Loucy (cell line): ENCODE data around the gene LMAN1L.
A peak's percentile ranks its signal among the peaks of the same experiment; 100 is the strongest.

Source experiments
- H2AFZ ChIP-seq: fragments of 200-600 bp; sonication (generic); 2 replicates; pipeline ENCODE4 v1.6.0; 2016; ENCODE audit warnings: antibody characterized with exemption, mild to moderate bottlenecking, low read length, moderate library complexity
- H3F3A ChIP-seq: fragments of 200-600 bp; 2 replicates; pipeline ENCODE4 v1.6.0; 2016; ENCODE audit warnings: antibody characterized with exemption, low read depth, mild to moderate bottlenecking
- H3K27me3 ChIP-seq: fragments of 200-600 bp; sonication (generic); 2 replicates; pipeline ENCODE4 v1.6.1; 2014; ENCODE audit warnings: low read length, mild to moderate bottlenecking; ENCODE audit not compliant: insufficient read depth, poor library complexity, severe bottlenecking
- H3K36me3 ChIP-seq: fragments of 200-600 bp; sonication (generic); 2 replicates; pipeline ENCODE4 v1.6.1; 2016; ENCODE audit warnings: low read length; ENCODE audit not compliant: insufficient read depth
- H3K4me1 ChIP-seq: fragments of 200-600 bp; sonication (generic); 2 replicates; pipeline ENCODE4 v1.5.1; 2014; ENCODE audit warnings: low read length, mild to moderate bottlenecking; ENCODE audit not compliant: insufficient read depth, poor library complexity, severe bottlenecking
- H3K4me2 ChIP-seq: fragments of 200-600 bp; sonication (generic); 2 replicates; pipeline ENCODE4 v1.6.0; 2014; ENCODE audit warnings: antibody characterized with exemption, low read length, low read depth, mild to moderate bottlenecking; ENCODE audit not compliant: poor library complexity, severe bottlenecking
- H3K4me3 ChIP-seq: fragments of 200-600 bp; sonication (generic); 2 replicates; pipeline ENCODE4 v1.5.1; 2014; ENCODE audit warnings: low read length, mild to moderate bottlenecking, mixed read lengths; ENCODE audit not compliant: poor library complexity, severe bottlenecking
- H3K79me2 ChIP-seq: fragments of 200-600 bp; sonication (generic); 2 replicates; pipeline ENCODE4 v1.6.1; 2014; ENCODE audit warnings: low read length; ENCODE audit not compliant: insufficient read depth
- H3K9ac ChIP-seq: fragments of 200-600 bp; sonication (generic); 2 replicates; pipeline ENCODE4 v1.6.0; 2014; ENCODE audit warnings: mild to moderate bottlenecking, low read depth, low read length, moderate library complexity; ENCODE audit not compliant: poor library complexity, severe bottlenecking
- H3K9me2 ChIP-seq: fragments of 200-600 bp; sonication (generic); replicated peaks from 2 replicates; pipeline ENCODE4 v1.6.1; 2016; ENCODE audit warnings: low read depth, low read length, mixed read lengths
- H3K9me3 ChIP-seq: fragments of 200-600 bp; sonication (generic); 2 replicates; pipeline ENCODE4 v1.6.1; 2014; ENCODE audit warnings: mild to moderate bottlenecking, antibody characterized with exemption, low read length, low read depth; ENCODE audit not compliant: insufficient read depth
- H4K20me1 ChIP-seq: fragments of 200-600 bp; sonication (generic); 2 replicates; pipeline ENCODE4 v1.6.0; 2014; ENCODE audit warnings: antibody characterized with exemption, low read length, mild to moderate bottlenecking; ENCODE audit not compliant: insufficient read depth, poor library complexity, severe bottlenecking
- EZH2phosphoT487 ChIP-seq: fragments of 200-600 bp; IDR thresholded peaks from 2 replicates; pipeline ENCODE4 v1.6.1; 2018; ENCODE audit warnings: antibody characterized with exemption, mild to moderate bottlenecking, moderate library complexity, borderline replicate concordance
- TF ChIP-seq, protein P1 (sequence below): fragments of 200-600 bp; sonication (generic); conservative IDR thresholded peaks from 2 replicates; pipeline ENCODE4 v1.5.1; 2014; ENCODE audit warnings: mild to moderate bottlenecking, antibody characterized with exemption, low read length

The LMAN1L gene

DNA sequence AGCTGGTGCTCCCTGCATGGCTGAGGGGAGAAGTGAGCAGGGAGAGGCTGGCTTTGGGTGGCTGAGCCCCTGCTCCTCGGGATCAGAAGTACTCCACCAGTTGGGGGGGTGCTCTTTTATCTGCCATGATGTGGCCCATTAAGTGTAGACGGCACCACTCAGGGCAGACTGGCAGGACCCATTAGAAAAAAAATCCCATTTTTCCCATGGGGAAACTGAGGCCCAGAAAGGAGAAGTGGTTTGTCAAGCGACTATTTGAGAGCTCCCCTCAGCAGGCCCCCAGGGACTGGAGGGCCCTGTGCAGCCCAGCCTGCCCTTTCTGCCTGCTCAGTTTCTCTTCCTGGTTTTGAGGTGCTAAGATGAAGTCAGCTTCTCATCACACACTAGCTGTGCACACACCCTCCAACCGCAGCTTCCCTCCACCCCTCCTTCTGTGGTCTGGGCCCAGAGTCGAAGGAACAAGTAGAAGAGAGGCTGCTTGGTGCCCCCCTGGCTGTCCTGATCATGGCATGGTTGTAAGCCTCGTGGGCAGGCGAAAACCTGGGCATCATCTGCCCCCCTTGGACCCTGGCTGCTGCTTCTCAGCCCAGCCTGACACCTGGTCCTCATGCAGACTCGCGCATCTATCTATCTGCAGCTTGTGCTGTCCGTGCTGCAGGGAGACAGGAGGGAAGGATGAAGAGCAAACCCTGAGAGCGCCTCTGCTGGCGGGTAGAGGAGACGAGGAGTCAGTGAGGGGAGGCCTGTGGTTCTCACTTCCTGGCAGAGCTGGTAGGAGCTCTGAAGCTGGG lies 25.2 kb upstream of the LMAN1L start:
- H2AFZ ChIP-seq, result no peak overlapping the region
- H3K9me2 ChIP-seq, result no peaks in the 10 kb centered on the region
- peaks cover 75% of the 10 kb centered on the region for H3K4me1 ChIP-seq
- H3K9me3 ChIP-seq, result no peaks in the 10 kb centered on the region
- H3K4me3 ChIP-seq, result peak overlapping the region; percentile 83
- H3K36me3 ChIP-seq, result peaks cover 13% of the 10 kb centered on the region; the same call in 1 of the 2 replicates
- TF ChIP-seq, protein P1, sequence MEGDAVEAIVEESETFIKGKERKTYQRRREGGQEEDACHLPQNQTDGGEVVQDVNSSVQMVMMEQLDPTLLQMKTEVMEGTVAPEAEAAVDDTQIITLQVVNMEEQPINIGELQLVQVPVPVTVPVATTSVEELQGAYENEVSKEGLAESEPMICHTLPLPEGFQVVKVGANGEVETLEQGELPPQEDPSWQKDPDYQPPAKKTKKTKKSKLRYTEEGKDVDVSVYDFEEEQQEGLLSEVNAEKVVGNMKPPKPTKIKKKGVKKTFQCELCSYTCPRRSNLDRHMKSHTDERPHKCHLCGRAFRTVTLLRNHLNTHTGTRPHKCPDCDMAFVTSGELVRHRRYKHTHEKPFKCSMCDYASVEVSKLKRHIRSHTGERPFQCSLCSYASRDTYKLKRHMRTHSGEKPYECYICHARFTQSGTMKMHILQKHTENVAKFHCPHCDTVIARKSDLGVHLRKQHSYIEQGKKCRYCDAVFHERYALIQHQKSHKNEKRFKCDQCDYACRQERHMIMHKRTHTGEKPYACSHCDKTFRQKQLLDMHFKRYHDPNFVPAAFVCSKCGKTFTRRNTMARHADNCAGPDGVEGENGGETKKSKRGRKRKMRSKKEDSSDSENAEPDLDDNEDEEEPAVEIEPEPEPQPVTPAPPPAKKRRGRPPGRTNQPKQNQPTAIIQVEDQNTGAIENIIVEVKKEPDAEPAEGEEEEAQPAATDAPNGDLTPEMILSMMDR, result peak; percentile 94
- no peak for TF ChIP-seq EZH2phosphoT487
- H3F3A ChIP-seq, result peaks cover 6% of the 10 kb centered on the region; the same call in 1 of the 2 replicates
- H3K9ac ChIP-seq, result peak overlapping the region; percentile 96
- H3K79me2 ChIP-seq, result peaks cover 94% of the 10 kb centered on the region
- H3K4me2 ChIP-seq, result peak overlapping the region; percentile 95
- peaks cover 87% of the 10 kb centered on the region for H4K20me1 ChIP-seq
- H3K27me3 ChIP-seq, result no peaks in the 10 kb centered on the region

DNA sequence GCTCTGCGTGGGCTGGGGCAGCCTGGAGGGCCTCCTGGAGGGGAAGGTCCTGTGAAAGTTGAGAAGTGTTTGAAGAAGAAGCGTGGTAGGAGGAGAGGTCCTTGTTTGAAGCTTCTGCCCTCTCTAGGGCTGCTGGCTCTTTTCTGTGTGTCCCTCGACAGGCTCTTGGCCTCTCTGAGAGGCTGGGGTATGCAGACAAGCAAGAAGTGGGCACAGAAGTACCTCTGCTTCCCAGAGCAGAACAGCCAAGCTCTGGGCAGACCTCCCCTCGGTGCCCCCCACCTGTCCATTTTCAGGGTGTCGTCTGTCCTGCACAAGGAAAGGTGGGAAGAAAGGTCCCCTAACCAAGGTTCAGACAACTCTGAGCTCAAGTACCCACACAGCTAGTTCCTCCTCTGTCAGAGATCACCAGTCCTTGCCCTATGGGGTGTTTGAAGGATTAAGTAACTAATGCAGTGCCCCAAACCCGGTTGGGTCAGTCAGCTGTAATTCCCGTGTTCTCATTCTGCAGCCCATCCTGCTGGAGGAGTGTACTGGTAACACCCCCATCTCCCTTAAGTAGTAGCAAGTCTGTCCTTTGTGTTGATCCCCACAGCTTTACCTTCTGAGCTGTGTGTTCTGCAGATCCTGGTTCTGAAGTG lies 24.5 kb upstream of the LMAN1L start:
- H3K9ac ChIP-seq, result peak overlapping the region; percentile 96
- no peaks in the 10 kb centered on the region for H3K9me2 ChIP-seq
- H3K4me2 ChIP-seq, result peak overlapping the region; percentile 95
- no peaks in the 10 kb centered on the region for H3K27me3 ChIP-seq
- H4K20me1 ChIP-seq, result peaks cover 87% of the 10 kb centered on the region
- H3K79me2 ChIP-seq, result peaks cover 94% of the 10 kb centered on the region
- no peaks in the 10 kb centered on the region for H3K9me3 ChIP-seq
- H3K36me3 ChIP-seq, result peaks cover 13% of the 10 kb centered on the region; the same call in 1 of the 2 replicates
- H3F3A ChIP-seq, result peaks cover 6% of the 10 kb centered on the region; the same call in 1 of the 2 replicates
- no peak for TF ChIP-seq EZH2phosphoT487
- TF ChIP-seq, protein P1, result no peak
- H3K4me3 ChIP-seq, result peak overlapping the region; percentile 83
- H2AFZ ChIP-seq, result no peak overlapping the region
- H3K4me1 ChIP-seq, result peaks cover 82% of the 10 kb centered on the region

DNA sequence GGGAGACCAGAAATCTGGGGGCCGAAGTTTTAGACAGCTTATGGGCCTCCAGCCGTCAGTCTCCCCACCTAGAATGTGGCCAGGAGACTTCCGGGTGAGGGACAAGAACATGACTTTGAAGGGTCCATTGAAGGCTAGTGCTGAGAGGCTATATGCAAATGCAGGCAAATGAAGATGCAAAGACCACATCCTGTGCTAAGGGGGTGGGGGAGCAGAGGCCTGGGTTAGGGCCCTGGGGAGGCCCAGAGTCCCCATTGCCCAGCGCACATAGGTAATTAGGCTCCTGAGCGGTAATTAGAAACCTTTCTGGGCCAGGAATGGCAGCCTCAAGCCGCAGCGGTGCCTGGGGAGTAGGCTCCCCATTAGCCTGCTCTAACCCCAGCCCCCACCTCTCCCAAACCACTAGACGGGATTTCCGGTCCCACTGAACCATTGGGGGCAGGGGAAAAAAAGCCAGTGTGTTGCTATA lies 23.9 kb upstream of the LMAN1L start:
- H2AFZ ChIP-seq, result no peak overlapping the region
- H3K9me3 ChIP-seq, result no peaks in the 10 kb centered on the region
- peaks cover 94% of the 10 kb centered on the region for H3K79me2 ChIP-seq
- H4K20me1 ChIP-seq, result peaks cover 90% of the 10 kb centered on the region
- no peaks in the 10 kb centered on the region for H3K27me3 ChIP-seq
- H3K9me2 ChIP-seq, result no peaks in the 10 kb centered on the region
- peaks cover 6% of the 10 kb centered on the region; the same call in 1 of the 2 replicates for H3F3A ChIP-seq
- H3K9ac ChIP-seq, result peak overlapping the region; percentile 96
- H3K4me1 ChIP-seq, result peaks cover 83% of the 10 kb centered on the region
- TF ChIP-seq, protein P1, result no peak
- TF ChIP-seq EZH2phosphoT487, result no peak
- H3K4me3 ChIP-seq, result peak overlapping the region; percentile 83
- H3K4me2 ChIP-seq, result peak overlapping the region; percentile 95
- peaks cover 13% of the 10 kb centered on the region; the same call in 1 of the 2 replicates for H3K36me3 ChIP-seq
